ENCODE data around the gene PHKB.

Gene PHKB

DNA sequence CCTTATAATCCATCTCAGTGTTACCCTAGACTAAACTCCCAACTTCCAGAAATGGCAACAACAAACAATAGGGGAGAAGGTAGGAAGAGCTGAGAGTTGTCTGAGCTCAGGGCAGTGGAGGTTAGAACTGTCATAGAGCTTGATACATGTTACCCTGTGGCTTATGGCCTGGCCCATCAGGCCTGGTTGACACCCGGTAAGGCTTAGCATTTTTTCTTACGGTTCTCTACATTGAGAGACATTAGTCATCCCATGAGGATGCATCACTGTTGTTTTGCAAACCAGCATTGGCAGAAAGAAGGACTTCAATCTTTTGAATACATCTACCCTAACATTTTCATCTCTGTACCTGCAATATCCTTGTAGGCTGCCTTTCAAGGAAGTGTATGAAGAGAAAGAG is 226.6 kb downstream of the PHKB start:
- DNase-seq (ENCODE audit: low spot score), result no peak

GRCh38 chr16:47693226-47693625 is 232.1 kb downstream of the PHKB start:
- no peak for DNase-seq (ENCODE audit: low spot score)

DNA sequence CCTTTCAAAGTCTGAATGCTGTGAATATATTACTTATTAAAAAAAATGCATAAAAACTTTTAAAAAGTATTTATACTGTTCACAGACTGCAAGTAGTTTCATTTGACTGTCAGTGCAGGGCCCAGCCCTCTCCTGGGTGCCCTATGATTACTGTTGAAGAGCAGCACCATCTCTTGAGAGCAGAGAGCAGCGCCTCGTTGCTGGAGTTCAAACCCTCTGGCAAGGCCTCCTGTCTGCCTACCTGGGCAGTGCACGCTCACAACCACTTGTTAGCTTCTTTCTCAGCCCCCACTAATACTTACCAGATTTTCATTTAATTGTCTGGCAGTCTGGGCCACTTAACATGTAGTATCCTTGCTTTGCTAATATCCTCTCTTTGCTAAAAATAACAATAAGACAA is 233.4 kb downstream of the PHKB start:
- DNase-seq (ENCODE audit: low spot score), result no peak

DNA sequence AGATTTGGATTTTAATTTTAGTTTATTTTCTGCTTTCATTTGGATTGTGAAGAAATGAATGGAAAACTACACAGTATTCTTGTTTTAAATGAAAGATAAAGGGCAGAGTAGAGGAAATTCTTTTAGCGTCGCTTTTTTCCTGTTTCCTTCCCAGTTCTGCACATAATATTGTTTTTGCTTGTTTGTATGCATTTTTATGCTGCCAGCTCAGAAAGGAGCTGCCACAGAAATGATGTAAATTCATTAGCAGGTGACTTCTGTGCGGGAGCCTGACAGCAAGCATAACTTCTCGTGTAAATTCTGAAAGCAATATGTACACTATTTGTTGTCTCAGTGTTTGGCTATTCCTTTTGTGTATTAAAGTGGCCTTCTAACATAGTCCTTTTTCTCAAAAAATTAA is 234.6 kb downstream of the PHKB start:
- no peak for DNase-seq (ENCODE audit: low spot score)

GRCh38 chr16:47697826-47698225 is 236.7 kb downstream of the PHKB start:
- no peak for DNase-seq (ENCODE audit: low spot score)

- DNase-seq (ENCODE audit: low spot score), result no peak
These were observed 238.0 kb downstream of the PHKB start for GRCh38 chr16:47699106-47699505.

GRCh38 chr16:47700857-47701587 is 239.9 kb downstream of the PHKB start:
- no peak for DNase-seq (ENCODE audit: low spot score)

- DNase-seq (ENCODE audit: low spot score), result no peak
These were observed 244.1 kb downstream of the PHKB start for GRCh38 chr16:47705266-47705665.

GRCh38 chr16:47711809-47712208 is 250.7 kb downstream of the PHKB start:
- DNase-seq (ENCODE audit: low spot score), result no peak

DNA sequence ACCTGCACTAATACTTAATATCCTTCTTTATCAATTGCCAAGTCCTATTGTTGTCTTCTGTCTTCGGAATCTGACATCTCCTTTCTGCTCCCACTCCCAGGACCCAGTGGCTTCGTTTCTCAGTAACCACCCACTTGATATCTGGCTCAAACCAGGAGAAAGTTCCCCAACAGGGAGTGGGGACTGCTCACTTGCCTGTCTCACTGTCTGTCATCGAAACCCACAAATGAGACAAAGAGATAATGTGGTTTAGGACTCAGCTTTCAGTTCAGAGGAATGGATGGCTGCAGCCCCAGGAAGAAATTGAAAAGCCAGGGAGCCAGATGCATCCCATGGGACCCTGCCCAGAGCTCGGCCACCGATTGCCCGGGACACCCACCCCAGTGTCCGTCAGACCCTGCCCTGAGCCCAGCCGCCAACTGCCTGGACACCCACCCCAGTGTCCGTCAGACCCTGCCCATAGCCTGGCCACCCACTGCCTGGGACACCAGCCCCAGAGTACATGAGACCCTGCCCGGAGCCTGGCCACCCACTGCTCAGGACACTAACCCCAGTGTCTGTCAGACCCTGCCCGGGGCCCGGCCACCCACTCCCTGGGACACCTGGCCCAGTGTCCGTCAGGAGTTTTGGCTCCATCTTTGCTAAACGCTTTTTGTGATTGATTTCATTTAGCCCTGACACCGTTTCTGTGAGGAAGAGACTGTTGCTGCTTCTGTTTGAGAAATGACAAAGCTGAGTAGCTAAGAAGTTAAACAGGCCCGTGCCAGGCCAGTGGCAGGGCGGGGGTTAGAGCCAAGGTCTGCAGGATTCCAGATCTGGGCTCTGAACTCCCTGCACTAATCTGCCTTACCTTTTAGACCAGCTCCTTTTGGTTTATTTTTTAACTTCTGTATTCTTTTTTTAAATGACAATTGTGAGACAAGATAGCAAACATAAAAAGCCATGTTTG is 251.4 kb downstream of the PHKB start:
- DNase-seq (ENCODE audit: low spot score), result no peak

GRCh38 chr16:47713225-47713595 is 252.1 kb downstream of the PHKB start:
- no peak for DNase-seq (ENCODE audit: low spot score)

DNA sequence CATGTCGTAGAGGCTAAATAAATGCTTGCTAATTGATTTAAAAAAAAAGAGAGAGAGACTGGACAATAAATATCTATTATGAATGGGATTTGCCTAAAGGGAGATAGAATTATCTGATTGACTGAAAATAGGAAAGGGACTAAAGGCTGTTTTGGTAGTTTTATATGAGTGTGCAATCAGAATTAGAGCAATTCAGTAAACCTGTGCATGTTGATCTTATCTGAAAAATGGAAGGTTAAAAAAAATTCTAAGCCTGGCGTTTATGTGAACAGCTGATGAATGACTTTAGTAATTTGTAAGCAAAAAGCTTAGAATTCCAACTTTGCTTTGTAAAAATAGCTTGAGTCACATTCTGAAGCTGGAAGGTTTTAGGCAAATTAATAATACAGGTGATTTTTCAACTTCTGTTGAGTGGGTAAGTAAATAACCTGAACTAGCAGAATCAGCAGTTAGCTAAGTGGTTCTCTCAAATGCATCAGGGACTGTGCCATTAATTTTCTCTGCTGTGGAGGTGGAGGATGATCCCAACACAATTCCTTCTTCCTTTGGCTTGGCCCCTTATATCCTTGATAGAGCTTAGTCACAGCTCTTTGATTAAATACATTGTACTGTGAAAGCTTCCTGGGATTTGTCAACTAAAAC is 254.4 kb downstream of the PHKB start:
- no peak for DNase-seq (ENCODE audit: low spot score)

DNA sequence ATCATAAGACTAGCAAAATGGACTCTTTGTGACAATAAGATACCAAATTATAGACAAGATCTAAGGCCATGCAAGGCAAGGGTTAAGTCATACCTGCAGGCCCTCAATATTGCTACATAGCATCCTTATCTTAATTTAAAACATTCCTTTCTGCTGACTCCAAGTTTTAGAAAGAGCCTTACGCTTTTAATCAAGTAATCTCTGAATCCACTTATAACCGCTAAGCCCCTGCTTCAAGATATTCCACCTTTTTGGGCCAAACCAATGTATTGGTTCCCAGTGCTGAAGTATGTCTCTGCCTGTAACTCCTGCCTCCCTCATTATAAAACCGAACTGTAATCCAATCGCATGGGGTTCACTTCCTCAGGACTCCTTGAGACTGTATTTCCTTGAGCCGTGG is 255.4 kb downstream of the PHKB start:
- DNase-seq (ENCODE audit: low spot score), result no peak

- no peak for DNase-seq (ENCODE audit: low spot score)
These were observed 258.6 kb downstream of the PHKB start for GRCh38 chr16:47719713-47720112.

GRCh38 chr16:47721006-47721637 is 260.0 kb downstream of the PHKB start:
- DNase-seq (ENCODE audit: low spot score), result no peak

DNA sequence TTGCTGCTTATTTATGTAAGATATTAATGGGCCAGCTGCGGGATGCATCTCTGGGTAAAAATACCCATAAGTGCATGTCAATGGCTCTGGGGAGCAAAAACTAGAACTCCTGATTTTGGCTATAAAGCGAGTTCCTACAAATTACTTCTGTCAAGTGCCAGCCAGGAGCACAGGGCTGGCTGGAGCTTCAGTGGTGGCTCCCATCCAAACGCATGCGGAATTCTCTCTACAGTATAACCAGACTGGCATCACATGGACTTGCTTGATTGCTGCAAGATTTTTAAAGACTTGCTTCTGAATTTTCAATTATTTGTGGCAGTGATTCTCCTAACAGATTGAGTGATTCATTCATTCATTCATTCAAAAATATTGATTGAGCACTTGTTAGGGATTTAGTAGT is 260.9 kb downstream of the PHKB start:
- no peak for DNase-seq (ENCODE audit: low spot score)

DNA sequence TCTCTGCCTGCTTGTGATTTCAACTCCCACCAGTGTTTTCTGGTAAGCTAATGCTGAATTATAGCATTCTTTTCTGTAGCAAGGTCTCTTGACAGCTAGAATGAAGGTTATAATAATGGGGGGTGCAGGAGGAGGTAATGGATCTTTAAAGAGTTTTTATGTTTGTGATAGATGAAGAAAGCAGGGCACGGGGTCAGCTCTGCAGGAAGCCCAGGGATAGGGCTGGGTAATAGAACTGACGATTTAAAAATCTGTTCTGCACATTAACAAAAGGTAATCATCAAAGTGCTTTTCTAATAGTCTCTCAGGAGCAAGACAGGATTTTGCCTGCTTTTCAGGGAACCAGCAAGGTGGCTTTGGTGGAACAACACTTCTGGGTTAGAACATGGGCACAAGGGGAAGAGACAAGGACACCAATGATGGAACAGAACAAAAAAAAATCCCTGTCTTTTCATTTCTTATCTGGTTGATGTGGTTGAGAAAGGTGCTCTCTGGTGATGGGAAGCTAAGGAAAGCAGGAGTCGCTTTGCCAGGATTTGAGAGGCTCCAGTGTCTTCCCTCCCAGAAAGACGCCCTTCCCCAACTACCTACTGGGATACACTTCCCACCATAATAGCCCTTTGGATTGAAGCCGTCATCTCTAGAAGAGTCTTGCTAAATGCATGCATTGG is 263.1 kb downstream of the PHKB start:
- DNase-seq (ENCODE audit: low spot score), result no peak

GRCh38 chr16:47725188-47725695 is 264.1 kb downstream of the PHKB start:
- DNase-seq (ENCODE audit: low spot score), result no peak

GRCh38 chr16:47726031-47726675 is 265.0 kb downstream of the PHKB start:
- no peak for DNase-seq (ENCODE audit: low spot score)

- no peak for DNase-seq (ENCODE audit: low spot score)
These were observed 266.0 kb downstream of the PHKB start for GRCh38 chr16:47727131-47727530.

DNA sequence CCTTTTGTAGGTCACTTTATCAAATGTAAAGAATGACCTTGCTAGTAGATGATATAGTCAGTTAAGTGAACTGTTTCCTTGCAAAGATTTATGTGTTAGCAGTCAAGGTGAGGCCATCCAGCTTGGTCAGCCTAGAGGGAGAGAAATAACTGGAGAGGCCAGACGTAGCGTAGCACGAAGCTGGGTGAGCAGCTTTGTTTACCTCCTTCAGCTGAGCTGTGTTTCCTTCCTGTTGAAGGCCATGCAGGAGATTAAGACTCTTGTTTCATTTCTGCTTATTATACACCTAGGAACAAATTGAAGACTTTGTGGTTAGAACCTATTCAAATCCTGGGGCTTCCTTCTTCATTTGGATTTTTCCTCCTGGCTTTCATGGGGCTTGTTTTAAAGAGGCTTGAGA is 267.1 kb downstream of the PHKB start:
- no peak for DNase-seq (ENCODE audit: low spot score)
